Stimulated activated CD8-positive, alpha-beta memory T cell treated with anti-CD3 and anti-CD28 coated beads, Interleukin-15, amount 100 ng/mL, for 48 hours (primary cell): ENCODE measurements around the gene APOA5.
"Not testable (repeated sequence)": the region's sequence is repeated elsewhere in the genome, so short reads cannot be mapped to it uniquely, and the experiment has no call there.

Experiments
- DNase-seq, 2 donors: peaks; one replicate each; pipeline ENCODE4 v3.0.0-alpha.2; 2020; ENCODE audit warnings: low read depth in 2 of 2

The APOA5 gene

DNA sequence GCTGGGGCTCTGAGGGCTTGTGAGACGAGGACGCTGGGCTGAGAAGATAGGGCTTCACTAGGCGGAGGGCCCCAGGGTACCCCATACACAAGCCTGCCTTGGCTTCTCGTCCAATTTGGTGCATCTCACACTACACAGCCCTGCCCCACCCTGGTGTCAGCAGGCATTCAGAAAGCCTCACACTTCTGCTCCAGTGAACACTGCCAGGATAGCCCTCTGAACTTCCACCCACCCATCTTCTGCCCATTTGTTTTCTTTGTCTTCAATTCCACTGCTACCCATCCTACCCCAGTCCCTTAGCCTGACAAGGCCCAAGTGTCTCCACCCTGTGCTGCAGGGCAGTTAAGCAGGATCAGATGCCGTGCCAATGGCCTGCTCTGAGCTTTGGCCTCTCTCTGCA is 17.0 kb downstream of the APOA5 start:
- no peak for DNase-seq

DNA sequence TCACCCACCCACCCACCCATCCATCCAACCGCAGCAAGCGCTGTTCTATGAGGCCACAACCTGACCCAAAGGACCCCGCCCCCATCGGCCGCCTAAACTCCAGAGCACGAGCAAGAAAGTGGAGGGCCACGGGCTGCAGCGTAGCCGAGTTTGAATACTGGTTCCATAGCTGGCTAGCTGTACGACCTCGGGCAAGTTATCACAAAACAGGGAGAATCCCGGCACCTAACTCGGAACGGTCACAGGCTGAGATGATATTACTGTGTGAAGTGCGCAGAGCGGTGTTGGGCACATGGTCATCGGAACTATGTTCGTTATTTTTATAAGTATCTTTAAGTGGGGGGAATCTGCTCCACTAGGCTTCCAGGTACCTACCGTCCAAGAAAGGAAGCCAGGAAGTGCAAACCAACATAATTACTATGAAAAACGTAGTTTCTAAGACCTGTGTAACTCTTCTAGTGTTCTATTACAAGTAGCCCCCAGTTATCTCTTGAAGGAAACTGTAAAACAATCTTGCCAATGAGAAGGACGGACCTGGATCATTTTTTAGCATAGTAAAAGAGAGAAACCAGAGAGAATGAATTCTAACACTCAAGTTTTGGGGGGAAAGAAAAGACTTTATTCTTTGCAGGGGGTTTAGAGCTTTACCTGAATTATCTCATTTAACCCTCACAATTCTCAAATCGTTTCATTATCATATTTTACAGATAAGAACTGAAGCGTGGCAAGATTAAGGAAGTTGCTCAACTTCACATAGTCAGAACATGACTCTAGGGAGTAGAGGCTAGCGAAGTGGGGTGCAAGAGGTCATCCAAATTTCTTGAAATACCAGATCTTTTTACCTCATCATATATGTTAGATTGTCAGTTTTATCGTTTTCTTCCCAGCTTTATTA is 18.2 kb downstream of the APOA5 start:
- DNase-seq = no peak

DNA sequence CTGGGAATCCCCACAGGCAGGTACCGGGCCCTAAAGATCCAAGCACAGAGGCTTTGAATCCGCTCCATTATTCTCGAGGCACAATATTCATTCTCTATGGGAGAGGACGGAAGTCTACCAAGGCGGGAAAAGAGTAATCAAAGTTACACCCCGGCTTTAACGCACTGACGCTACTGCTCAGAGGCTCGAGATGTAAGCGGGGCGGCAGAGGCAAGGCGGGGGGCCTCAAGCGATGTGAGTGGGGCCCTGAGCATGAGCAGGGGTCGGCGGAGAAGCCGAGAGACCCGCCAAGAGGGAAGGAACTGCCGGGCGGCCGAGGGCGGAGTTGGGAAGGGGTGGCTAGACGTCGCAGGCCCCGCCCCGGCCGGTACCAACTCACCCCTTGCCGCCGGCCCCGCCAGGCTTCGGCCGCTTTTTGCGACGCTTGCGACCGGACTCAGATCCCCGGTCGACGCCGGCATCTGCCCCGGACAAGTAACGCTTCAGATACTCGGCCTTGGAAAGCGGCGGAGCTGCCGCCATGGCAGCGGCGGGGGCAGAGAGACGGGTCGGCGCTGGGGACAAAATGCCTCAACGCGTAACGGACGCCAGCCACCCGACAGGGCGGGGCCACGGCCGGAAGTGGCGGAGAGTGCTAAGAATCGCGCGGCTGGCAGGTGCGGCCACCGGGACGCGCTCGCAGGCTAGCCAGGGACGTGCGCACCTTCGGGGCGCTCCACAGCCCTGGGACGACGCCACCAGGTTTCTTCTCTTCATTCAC is 19.1 kb downstream of the APOA5 start, which contains the start of gene BUD13:
Gene BUD13 (minus strand): TSS at position 545 of the 760 bp plus-strand sequence. CDS start 23 bp downstream, at position 522.
- peak; percentile 88 to 90 for DNase-seq

DNA sequence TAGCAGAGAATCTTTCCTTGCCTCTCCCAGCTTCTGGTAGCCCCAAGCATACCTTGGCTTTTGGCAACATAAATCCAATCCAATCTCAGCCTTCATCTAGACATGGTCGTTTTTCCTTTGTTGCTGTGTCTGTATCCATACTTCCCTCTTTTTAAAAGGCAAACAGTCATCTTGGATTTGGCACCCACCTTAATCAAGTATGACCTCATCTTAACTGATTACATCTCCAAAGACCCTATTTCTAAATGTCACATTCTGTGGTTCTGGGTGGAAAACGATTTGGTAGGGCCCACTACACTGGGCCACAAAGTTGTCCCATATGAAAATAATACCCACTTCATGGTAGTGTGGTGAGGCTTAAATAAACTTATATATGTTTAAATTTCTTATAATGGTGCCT is 19.7 kb downstream of the APOA5 start:
- no peak for DNase-seq

DNA sequence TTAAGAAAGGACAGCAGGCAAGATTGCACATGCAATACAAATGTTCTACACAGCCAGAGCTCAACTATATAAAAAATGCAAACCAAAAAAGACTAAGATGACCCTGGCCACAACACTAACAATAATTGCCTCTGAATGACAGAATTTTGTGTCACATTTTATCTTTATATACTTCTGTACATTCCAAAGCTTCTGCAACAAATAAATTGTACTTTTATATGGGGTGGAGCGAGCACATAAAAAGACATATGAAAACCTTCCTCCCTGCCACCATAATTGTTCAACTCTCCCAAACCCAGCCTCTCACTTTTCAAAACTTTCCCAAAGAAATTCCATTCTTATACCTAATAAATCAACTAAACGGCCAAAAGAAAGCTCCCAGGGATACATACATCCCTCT is 29.5 kb downstream of the APOA5 start:
- DNase-seq = no peak

DNA sequence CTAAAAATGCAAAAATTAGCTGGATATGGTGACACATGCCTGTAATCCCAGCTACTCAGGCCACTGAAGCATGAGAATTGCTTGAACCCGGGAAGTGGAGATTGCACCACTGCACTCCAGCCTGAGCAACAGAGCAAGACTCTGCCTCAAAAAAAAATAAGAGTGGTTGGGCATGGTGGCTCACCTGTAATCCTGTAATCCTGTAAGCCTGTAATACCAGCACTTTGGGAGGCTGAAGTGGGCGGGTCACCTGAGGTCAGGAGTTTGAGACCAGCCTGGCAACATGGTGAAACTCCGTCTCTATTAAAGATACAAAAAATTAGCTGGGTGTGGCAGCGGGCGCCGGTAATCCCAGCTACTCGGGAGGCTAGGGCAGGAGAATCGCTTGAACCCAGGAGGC is 35.6 kb downstream of the APOA5 start:
- DNase-seq = not testable (repeated sequence)

DNA sequence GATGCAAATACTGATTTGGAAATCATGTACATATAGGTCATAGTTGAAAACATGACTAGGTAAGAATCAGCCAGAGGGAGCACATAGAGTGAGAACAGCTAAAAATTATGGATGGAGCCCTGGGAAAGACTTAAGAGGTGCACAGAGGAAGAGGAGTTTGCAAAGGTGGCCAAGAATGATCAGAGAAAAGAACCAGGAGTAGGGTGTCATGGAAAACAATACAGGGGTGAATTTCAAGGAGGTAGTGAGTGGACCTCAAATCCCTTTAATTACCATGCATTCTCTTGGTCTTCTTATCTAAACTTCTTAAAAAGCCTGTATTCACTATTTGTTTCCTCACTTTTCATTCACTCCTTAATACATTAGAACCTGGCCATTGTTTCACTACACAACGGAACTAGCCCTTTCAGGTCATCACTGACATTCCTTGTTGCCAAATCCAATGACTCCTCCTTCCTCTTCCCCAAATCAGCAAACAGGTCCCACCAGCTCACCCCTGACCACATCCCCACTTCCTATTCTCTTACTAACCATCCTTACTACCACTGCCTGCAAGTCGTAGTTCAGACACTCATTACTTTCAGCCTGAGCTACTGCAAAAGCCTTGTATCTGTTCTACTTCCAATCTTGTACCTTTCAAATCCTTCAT is 41.5 kb downstream of the APOA5 start:
- DNase-seq = no peak

DNA sequence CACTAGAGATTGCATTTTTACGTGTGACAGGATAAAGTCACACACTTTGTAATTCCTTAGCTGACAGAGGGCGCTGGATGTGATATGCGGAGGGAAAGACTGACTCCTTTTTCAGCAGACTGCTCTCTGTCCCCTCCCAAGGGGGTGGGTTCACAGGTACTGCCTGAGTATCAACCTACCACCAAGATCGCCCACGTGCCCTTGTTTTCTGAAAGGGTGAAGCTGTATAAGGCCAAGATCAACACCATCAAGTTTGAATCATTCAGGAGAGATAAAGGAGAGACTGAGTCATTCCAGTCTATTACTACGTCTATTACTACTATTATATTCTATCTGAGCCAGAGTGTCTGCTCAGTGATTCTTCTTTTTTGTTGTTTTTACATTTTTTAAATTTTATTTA is 49.6 kb downstream of the APOA5 start:
- DNase-seq = no peak

DNA sequence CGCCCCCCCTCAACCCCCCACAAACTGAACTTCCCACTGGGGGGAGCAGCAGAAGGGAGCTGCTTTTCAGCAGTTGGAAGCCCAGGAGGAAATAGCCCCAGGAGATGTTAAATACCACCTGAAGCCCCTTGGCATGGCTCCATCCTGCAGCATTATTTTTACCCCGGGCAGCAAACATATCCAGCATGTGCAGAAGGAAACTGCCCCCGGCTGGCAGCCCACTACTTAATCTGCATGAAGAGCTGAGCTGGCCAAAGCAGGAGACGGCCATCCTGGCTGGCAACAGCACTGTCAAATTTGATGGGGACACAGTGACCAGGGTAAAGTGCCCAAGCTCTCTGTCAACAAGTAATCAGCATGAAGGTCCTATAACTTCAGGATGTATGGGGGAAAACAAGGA is 50.9 kb downstream of the APOA5 start:
- DNase-seq = no peak
